Femur (tissue), 1 donor: Measurements from ENCODE around the gene GRHPR.
"Not testable (repeated sequence)": the region's sequence is repeated elsewhere in the genome, so short reads cannot be mapped to it uniquely, and the experiment has no call there.

Experiments used
- DNase-seq: peaks from one replicate; pipeline ENCODE4 v3.0.0-alpha.2; 2017

The GRHPR gene

GRCh38 chr9:37422289-37423104 is at the start of gene GRHPR:
GRHPR (plus strand) TSS chr9:37422696; CDS start chr9:37422751, 55 bp downstream.
- peak; percentile 92 for DNase-seq

- DNase-seq: no peak
Measured at GRCh38 chr9:37372839-37373238, 49.7 kb upstream of the GRHPR start.

- DNase-seq: no peak
Measured at GRCh38 chr9:37373621-37374020, 48.9 kb upstream of the GRHPR start.

GRCh38 chr9:37374892-37375291 is 47.6 kb upstream of the GRHPR start:
- peak; percentile 47 for DNase-seq

- DNase-seq: no peak
Measured at GRCh38 chr9:37377688-37378612, 44.5 kb upstream of the GRHPR start.

GRCh38 chr9:37378613-37379004 is 43.9 kb upstream of the GRHPR start:
- no peak for DNase-seq

GRCh38 chr9:37379835-37380234 is 42.7 kb upstream of the GRHPR start:
- no peak for DNase-seq

- no peak for DNase-seq
Measured at GRCh38 chr9:37380570-37380969, 41.9 kb upstream of the GRHPR start.

GRCh38 chr9:37381094-37381741 is 41.3 kb upstream of the GRHPR start:
- no peak for DNase-seq

GRCh38 chr9:37382161-37382981 is 40.1 kb upstream of the GRHPR start:
- no peak for DNase-seq

- no peak for DNase-seq
Measured at GRCh38 chr9:37382982-37383357, 39.5 kb upstream of the GRHPR start.

GRCh38 chr9:37383393-37383792 is 39.1 kb upstream of the GRHPR start:
- DNase-seq: no peak

- DNase-seq: no peak
Measured at GRCh38 chr9:37383876-37384746, 38.4 kb upstream of the GRHPR start.

- DNase-seq: no peak
Measured at GRCh38 chr9:37385286-37385685, 37.2 kb upstream of the GRHPR start.

- DNase-seq: no peak
Measured at GRCh38 chr9:37386988-37387387, 35.5 kb upstream of the GRHPR start.

GRCh38 chr9:37390759-37391158 is 31.7 kb upstream of the GRHPR start:
- DNase-seq: no peak

- DNase-seq: no peak
Measured at GRCh38 chr9:37392272-37392671, 30.2 kb upstream of the GRHPR start.

- no peak for DNase-seq
Measured at GRCh38 chr9:37395229-37395628, 27.3 kb upstream of the GRHPR start.

GRCh38 chr9:37395663-37396062 is 26.8 kb upstream of the GRHPR start:
- DNase-seq: no peak

GRCh38 chr9:37397948-37398347 is 24.5 kb upstream of the GRHPR start:
- not testable (repeated sequence) for DNase-seq

GRCh38 chr9:37398464-37399025 is 24.0 kb upstream of the GRHPR start:
- no peak for DNase-seq
